HG03521 (cell line): ENCODE measurements around the gene PIEZO1.
"Not testable (repeated sequence)": the region's sequence is repeated elsewhere in the genome, so short reads cannot be mapped to it uniquely, and the experiment has no call there.

Experiments used
- ATAC-seq: cut with Tn5 transposase; IDR thresholded peaks from one replicate; pipeline ENCODE4 v1.9.1; 2021; ENCODE audit warnings: mild to moderate bottlenecking, moderate library complexity; ENCODE audit not compliant: unreplicated experiment

PIEZO1 gene

DNA sequence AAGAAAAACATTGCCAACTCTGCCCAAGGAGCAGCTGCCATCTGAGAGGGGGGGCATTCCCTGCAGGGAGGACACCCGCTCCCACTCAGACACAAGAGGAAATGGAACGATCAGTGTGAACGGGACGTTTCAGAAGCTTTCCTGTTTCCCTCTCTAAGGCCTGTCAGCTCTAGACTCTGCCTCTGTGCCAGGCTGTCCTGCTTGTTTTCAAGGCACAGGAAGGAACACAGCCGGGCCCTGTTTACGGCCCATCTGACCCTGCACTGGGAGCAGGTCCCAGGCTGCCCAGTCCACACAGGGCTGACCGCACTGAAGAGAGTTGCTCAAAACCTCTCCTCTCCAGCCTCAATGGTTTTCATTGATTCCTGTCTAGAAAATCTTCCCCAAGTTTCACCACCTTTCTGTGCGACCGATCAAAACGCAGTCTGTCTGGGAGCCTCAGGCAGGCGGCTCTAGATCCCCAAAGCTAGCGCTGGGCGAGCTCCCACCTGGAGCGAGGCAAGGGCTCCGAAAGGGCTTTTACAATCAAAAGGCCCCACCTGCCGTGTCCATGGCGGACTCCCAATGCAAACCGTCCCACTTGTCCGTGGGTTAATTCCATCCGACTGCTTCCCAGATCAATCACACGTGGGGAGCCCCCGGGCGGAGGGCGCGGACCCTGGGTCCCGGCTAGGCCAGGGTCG lies 1.5 kb downstream of the PIEZO1 start:
- no peak for ATAC-seq

DNA sequence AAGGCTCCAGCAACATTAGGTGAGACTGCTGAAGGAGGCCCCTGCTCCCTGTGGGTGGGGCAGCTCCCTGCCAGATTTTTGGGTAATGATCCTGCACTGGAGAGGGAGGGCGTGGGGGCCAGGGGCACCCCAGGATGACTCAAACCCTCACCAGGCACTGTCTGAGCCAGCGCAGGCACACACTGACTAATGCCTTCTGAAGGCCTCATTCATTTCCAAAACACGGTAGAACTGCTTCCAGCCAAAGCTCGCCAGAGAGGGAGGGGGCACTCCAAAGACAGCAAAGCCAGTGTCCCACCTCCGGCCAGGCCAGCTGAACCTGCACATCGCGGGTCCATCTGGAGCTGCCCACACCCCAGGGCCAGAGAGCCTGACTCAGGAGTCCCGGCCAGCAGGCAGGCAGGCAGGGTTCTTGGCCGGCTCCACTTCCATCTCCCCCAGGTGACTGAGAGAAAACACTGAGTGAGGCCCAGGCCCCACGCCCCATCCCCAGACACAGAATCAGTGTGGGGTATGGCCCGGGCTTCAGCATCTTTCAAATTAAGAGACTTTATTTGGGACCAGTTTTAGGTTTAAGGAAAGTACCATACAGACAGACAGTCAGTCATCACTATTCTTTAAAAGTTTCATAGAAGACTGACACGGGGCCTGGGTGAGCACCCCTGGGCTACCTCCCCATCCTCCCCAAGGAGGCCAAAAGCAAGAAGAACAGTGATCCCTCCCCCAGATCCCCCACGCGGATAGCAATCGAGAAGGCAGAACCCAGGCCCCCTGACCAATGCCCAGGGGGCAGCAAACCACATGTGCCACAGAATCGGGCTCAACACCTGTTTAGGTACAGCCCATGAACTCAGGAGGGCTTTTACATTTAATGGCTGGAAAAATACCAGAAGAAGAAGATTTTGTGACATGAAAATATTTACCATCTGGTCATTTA lies 2.3 kb downstream of the PIEZO1 start:
- ATAC-seq: no peak

DNA sequence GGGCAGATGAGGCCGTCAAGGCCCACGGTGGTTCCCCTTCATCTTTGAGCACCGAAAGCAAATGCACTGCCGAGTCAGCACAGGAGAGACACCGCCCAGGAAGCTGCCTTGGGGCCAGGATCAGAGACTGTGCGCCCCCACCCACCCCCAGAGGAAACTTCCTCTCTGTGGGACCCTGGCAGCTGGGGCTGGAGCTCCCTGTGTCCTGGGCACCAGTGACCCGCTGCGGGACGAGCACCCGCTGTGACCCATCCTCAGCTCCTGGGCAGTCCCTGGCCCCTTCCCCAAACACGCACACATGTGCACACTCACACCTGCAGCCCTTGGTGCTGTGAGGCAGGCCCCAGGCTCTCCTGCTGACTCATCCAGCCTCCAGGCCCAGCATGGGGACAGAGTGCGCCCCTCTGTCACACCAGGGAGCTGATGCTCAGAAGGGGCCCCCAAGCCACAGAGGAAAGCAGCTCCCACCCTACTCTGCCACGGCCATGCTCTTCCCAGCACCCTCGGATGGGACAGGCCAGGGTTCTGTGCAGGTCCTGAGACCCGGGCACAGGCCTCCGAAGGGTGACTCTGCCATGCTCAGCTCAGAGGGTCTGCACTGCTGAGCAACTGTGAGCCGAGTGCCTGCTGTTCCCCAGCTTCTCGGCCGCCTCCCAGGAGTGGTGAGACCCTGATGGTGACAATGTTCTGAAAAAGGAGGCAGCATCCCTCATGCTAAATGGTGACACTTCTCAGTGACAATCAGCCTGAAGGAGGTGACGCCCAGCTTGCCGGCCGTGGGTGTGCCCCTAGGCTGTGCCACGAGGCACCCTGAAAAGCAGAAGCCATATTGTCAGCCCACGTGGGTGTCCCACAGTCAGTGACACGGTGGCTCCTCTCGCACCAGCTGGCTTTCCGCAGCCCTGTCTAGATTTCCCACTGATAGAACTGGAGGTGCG lies 3.6 kb downstream of the PIEZO1 start:
- ATAC-seq: no peak

DNA sequence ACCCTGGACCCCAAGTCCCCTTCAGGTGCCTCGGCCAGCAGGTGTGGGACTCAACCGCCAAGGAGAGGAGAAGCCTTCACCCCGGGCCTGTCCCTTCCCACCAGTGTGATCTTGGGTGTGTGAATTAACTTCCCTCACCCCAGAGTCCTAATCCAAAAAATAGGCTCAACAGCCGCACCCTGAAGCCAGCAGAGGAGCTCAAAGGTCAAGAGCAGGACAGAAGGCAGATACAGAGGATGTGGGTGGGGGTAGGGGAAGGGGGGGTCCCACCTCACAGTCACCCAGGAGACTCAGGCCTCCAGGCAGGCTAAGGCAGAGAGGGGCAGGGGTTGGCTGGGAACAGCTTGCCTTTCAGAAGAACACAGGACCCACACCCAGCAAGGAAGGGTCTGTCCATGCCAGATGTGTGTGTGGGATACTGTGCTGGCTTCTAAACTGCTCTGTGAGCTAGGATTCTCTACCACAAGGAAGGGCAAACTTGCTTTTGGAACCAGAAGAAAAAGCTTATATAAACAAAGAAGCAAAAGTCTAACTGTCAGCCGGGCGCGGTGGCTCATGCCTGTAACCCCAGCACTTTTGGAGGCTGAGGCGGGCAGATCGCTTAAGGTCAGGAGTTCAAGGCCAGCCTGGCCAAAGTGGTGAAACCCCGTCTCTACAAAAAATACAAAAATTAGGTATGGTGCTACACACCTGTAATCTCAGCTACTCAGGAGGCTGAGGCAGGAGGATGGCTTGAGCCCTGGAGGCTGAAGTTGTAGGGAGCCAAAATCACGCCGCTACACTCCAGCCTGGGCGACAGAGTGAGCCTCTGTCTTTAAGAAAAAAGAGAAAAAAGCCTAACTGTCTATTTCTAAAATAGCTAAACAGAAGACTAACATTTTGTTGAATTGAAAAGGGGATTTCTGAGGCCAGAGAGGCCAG lies 4.6 kb downstream of the PIEZO1 start:
- ATAC-seq: no peak

DNA sequence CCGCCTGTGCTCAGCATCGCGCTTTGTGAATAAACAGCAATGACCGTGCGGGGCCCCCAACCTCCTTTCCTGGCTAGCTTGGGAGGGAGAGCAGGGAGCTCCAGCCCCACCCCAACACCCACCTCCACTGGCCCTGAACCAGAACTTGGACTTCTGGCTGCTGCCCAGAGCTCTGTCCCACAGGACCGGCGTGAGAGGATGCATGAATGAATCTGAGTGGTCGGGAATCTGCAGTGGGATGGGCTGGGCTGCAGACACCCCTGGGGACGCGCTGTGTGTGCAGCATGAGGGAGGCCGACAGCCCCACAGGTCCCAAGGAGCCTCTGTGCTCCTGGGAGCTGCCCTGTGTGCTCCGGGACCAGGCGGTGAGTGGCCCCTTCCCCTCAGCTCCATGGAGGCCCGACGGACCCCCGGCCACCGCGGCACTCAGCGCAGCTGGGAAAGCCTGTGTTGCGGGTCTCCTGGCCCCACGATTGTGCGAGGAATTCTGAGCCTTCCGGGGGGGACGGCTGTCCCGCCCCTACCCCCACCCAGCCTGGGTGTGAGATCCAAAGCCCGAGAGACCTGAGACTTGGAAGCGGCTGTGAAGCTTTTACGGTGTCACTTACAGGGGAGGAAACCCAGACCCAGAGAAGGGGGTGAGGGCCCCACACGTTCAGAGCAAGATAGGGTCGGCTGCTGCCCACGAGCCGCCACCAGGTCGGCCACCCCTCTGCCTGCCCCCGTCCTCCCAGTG lies 5.4 kb downstream of the PIEZO1 start:
- ATAC-seq: no peak

DNA sequence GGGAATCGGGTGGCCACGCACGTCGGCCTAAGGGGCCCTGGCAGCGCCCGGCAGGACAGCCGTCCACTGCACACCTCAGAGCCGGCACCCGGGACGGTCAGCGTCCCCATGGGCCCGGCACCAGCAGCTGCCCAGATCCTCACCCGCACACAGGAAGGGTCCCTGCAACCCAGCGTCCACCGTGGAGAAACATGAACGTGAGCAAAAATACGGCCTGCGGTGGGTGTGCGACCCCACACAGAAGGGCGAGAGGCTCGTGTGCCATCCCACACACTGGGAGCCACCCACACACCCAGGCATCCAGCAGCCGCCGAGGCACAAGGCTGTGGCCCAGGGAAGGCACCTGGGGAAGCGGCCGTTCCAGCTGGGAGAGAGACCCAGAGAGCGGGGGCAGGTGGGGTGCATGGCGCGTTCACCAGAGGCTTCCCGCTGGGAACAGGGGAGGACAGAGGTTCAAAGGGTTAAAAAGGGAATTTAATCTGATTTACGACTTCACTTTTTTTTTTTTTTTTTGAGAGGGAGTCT lies 6.4 kb downstream of the PIEZO1 start:
- ATAC-seq: no peak

DNA sequence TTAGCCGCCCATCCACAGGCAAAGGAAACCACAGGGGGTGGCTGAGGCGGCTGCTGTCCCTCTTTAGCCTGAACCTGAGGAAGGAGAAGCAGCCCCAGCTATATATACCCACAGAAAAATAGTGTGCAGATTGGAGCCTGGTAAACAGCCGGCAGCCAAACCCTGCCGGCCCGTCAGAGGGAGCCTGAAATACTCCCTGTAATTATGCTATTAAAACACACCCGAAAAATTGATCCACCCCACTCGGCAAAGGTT lies 6.8 kb downstream of the PIEZO1 start:
- no peak for ATAC-seq

DNA sequence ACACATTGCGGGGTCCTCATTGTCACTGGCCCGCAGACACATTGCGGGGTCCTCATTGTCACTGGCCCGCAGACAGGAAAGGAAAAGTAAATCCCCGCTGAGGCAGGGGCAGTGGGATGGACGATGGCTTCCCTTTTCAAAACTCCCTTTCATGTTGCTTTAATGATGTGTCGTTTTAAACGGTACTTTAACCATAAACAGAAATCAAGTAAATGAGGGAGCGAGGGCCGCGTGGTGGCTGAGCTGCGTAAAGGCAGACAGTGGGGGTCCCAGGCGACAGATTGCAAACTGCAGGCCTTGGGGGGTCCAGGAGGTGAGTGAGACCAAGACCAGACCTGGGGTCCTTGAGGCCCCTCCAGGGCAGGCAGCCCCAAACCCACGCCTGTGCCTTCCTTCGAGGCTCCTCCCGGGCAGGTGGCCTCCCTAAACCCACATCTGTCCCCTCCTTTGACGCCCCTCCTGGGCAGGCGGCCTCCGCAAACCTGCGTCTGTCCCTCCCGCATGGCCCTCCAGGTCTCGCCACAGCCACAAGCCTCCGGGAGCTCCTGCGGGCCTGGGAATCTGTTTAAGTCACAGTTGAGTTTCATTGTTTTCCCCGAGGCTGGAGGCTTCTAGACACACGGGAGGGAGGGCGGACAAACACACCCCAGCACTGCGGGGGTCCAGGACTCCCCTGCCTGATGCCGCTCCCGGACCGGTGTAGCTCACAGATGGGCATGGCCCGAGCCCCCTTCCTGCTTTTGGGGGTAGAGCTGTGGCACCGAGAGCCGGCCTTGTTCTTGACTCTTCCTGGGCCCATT lies 7.3 kb downstream of the PIEZO1 start:
- no peak for ATAC-seq

DNA sequence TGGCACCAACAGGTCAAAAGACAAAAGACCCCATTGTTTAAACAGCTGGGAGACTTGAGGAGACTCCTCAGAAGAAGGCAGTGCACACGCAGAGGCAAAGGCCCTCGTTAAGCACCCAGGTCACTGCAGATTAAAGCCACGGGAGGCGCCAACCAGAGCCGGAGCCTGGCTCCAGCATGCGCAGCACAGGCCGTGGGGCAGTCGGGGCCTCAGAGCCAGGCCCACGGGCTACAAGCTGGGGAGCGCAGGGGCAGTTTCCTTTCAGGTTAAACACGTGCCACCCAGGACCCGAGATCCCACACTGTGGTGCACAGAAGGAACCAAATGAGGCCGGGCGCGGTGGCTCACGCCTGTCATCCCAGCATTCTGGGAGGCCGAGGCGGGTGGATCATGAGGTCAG lies 9.2 kb downstream of the PIEZO1 start:
- ATAC-seq: no peak

DNA sequence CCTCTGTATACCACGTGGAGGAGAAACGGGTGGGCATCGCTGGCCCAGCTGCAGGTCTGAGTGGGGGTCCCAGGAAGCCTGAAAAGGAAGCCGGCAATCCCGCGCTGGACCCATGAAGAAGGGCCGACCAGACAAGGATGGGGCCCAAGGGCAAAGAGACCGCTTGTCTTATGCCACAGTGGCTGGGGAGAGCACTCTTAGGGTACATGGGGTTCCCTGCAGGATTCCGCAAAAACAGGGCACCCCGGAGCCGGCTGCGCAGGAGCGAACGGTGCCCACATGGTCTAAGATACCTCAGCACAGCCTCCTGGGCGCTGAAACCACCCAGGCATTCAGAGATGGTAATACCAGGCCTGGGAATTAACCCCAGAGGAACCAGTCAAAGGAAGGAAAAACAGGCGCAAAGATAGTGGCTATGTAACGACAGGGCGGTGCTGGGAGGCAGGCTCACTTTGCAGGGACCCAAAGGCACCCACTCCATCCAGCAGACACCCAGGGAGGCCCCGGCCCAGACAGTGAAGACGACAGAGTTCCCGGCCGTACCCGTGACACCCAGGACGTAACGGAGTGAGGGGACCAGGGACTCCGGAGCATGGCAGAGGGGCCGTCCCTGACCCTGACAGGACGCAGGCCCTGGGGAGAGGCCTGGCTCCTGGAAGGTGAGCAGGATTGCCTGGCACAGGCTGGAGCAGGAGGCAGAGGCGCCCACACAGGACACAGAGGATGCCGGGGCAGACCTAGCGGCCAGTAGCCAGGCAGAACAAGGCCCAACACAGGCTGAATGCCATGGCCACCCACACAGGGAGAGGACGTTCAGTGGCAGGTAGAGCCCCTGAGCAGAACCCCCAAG lies 10.3 kb downstream of the PIEZO1 start:
- ATAC-seq: no peak

DNA sequence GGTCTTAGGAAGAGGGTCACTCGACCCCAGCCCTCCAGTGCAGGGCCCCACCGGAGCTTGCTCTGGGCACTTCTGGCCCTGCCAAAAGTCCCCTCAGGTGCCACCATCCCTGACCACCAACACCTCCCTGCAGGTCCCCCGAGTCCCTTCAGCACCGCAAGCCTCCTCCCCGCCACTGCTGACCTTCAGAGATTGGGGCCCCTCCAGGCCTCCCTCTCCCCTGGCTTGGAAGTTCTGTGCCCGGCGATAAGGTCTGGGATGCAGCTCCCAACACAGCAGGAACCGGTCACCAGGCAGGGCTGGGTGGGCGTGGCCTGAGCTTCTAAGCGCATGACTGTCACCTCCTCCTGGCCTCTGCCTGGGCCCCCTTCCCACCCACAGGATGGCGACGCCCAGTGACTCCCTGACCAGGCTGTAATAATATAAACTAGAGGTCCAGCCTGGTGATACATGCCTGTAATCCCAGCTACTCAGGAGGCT lies 11.2 kb downstream of the PIEZO1 start:
- ATAC-seq: no peak

DNA sequence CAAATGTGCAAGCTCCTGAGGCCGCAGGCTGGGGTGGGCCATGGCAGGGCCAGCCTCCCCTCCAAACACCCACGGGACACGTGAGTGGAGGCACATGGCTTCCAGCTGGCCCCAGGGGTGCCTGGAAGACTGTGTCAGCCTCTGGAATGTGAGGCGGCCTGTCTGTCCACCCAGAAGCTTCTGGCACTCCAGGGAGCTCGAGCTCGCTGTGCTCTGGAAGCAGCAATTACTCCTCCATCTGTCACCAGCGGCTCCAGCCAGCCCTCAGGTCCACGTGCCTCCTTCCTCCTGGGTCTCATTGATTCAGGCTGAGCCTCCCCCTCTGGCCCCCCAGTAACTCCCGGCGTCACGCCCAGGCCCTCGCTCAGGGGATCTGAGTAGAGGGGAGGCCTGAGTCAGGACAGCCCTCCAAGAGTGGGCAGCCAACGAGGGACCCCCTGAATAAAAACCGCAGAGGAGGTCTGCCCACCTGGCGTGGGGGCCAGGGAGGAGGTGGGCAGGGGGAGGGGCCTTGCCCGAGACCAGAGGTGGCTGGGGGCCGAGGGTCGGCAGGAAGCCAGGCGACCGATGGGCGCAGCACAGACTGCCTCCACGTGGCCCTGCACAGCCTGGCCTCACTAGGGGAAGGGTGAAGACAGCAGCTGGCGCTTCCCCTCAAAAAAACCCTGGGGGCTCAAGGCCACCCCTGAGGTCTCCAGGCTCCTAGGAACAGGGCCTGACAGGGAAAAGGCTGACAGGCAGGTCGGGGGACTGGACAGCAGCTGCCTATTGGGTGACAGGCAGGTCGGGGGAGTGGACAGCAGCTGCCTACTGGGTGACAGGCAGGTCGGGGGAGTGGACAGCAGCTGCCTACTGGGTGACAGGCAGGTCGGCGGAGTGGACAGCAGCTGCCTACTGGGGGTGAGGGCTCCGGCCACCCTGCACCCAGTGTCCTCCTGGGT lies 11.9 kb downstream of the PIEZO1 start:
- ATAC-seq: no peak

DNA sequence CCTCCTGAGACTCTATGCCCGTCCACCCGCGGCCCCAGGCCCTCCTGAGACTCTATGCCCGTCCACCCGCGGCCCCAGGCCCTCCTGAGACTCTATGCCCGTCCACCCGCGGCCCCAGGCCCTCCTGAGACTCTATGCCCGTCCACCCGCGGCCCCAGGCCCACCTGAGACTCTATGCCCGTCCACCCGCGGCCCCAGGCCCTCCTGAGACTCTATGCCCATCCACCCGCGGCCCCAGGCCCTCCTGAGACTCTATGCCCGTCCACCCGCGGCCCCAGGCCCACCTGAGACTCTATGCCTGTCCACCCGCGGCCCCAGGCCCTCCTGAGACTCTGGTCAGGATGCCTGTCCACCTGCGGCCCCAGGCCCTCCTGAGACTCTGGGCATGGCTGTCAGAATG lies 13.2 kb downstream of the PIEZO1 start:
- ATAC-seq: not testable (repeated sequence)

DNA sequence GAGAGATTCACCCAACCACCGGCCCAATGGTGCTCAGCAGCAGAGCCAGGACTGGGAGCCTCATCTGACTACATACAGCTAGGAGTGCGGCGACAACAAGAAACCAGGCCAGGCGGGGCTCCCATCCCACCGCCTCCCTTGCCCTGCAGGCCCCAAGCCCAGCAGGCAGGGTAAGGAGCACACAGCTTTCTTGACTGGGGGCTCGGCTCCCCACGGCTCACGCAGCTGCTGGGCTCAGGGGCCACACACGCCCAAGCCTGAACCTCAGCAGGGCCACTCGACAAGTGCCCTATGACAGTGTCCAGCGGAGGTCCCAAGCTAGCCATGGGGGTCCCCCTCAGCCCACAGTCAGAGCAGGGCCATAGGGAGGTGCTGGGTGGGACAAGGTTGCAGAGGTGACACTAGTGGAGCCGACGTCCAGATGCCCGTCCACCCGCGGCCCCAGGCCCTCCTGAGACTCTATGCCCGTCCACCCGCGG lies 13.7 kb downstream of the PIEZO1 start:
- ATAC-seq: no peak

DNA sequence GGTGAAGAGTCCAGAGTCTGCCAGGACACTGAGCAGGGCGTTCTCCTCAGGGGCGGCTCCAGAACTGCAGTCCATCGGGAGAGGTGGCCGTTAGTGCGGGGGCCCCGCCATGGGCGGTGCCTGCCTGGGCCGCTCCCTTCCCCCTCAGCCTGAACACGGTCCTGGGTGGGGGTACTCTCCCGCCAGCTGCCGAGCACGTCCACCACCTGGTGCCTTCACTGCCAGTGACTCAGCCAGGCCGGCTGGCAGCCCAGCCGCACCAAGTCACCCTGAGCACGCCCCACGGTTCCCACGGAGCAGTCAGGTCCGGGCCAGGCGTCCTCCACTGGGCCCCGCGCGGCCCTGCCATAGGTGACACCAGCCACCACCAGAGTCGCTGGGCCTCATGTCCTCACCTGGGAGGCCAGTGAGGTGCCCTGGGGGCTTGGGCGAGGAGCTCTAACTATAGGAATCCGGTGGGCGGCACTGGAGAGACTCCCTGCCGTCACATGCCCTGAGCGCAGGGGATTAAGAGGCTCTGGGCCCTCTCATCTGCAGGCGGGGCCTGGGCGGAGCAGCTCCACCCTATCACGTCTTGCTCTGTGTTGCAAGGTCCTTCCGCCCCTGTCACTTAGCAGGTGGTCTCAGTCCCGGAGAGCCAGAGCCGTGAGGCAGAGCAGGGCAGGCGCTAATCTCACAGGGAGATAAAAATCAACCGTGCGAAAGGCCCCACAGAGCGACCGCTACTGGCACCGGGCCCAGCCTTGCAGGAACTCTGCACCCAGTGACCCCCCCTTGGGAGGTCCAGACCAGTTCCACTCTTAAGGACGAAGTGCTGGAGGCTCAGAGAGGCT lies 14.3 kb downstream of the PIEZO1 start:
- ATAC-seq: no peak
